NCI-H748 treated with DMSO at 0.1 percent for 48 hours (cell line): ENCODE data around the gene ATOH7.
"Not testable (repeated sequence)": the region's sequence is repeated elsewhere in the genome, so short reads cannot be mapped to it uniquely, and the experiment has no call there.

Experiments
- DNase-seq: peaks from one replicate; lab custom pipeline; 2025; lab: John Stamatoyannopoulos, UW

Gene ATOH7

GRCh38 chr10:68231817-68232251, at the start of gene ATOH7:
Gene ATOH7, minus strand, starts transcription at chr10:68232113. Its CDS starts 436 bp downstream, at chr10:68231677.
- no peak for DNase-seq

GRCh38 chr10:68280758-68281157, 48.8 kb upstream of the ATOH7 start:
- no peak for DNase-seq

GRCh38 chr10:68278906-68279753, 47.2 kb upstream of the ATOH7 start:
- not testable (repeated sequence) for DNase-seq

- DNase-seq, result not testable (repeated sequence)
These were observed 45.9 kb upstream of the ATOH7 start for GRCh38 chr10:68277814-68278213.

GRCh38 chr10:68276224-68276623, 44.3 kb upstream of the ATOH7 start:
- no peak for DNase-seq

- no peak for DNase-seq
These were observed 43.8 kb upstream of the ATOH7 start for GRCh38 chr10:68275600-68276126.

GRCh38 chr10:68272833-68273232, 40.9 kb upstream of the ATOH7 start:
- no peak for DNase-seq

GRCh38 chr10:68271196-68271882, 39.4 kb upstream of the ATOH7 start:
- DNase-seq, result no peak

- no peak for DNase-seq
These were observed 37.8 kb upstream of the ATOH7 start for GRCh38 chr10:68269562-68270290.

GRCh38 chr10:68261132-68261856, 29.4 kb upstream of the ATOH7 start:
- no peak for DNase-seq

- no peak for DNase-seq
These were observed 21.4 kb upstream of the ATOH7 start for GRCh38 chr10:68253346-68253745.

- no peak for DNase-seq
These were observed 19.9 kb upstream of the ATOH7 start for GRCh38 chr10:68251625-68252495.

GRCh38 chr10:68251151-68251550, 19.2 kb upstream of the ATOH7 start:
- no peak for DNase-seq

- no peak for DNase-seq
These were observed 17.4 kb upstream of the ATOH7 start for GRCh38 chr10:68249297-68249696.

- DNase-seq, result no peak
These were observed 16.0 kb upstream of the ATOH7 start for GRCh38 chr10:68247931-68248330.

- not testable (repeated sequence) for DNase-seq
These were observed 14.5 kb upstream of the ATOH7 start for GRCh38 chr10:68246397-68246796.

GRCh38 chr10:68242051-68242450, 10.1 kb upstream of the ATOH7 start:
- DNase-seq, result no peak

GRCh38 chr10:68239596-68240150, 7.8 kb upstream of the ATOH7 start:
- no peak for DNase-seq

- no peak for DNase-seq
These were observed 7.2 kb upstream of the ATOH7 start for GRCh38 chr10:68239069-68239468.

GRCh38 chr10:68238371-68238770, 6.5 kb upstream of the ATOH7 start:
- no peak for DNase-seq
